Activated CD8-positive, alpha-beta T cell treated with anti-CD3 and anti-CD28 coated beads for 36 hours (primary cell): ENCODE data around the gene SCUBE2. TPM values are rescaled to one million over a fixed set of nuclear protein-coding genes. Genes with fewer than 3 reads are reported as not detected.

Source experiments
- ATAC-seq: fragments of 200-7000 bp; cut with Tn5 transposase; one replicate; pipeline ENCODE4 v1.10.0; 2021; ENCODE audit warnings: mild to moderate bottlenecking, moderate library complexity
- CTCF ChIA-PET: fragments of 350-600 bp; sonication (Branson Sonifier 250); formaldehyde crosslinking; loops from one replicate; lab custom pipeline; 2021; ENCODE audit warnings: antibody characterized with exemption; lab: Charles Lee
- POLR2A ChIA-PET: fragments of 350-600 bp; sonication (Branson Sonifier 250); formaldehyde crosslinking; loops from one replicate; lab custom pipeline; 2021; ENCODE audit warnings: antibody characterized with exemption; lab: Charles Lee
- DNase-seq: peaks from one replicate; pipeline ENCODE4 v3.0.0-alpha.2; 2020
- H3K27ac Mint-ChIP-seq: one replicate; pipeline ENCODE4 v1.8.0; 2021; ENCODE audit warnings: mild to moderate bottlenecking, mixed read lengths
- H3K27me3 Mint-ChIP-seq: one replicate; pipeline ENCODE4 v1.8.0; 2021; ENCODE audit warnings: mixed read lengths
- H3K36me3 Mint-ChIP-seq: one replicate; pipeline ENCODE4 v1.8.0; 2021; ENCODE audit warnings: low read depth, mixed read lengths
- H3K4me1 Mint-ChIP-seq: one replicate; pipeline ENCODE4 v1.8.0; 2021; ENCODE audit warnings: low read depth, mixed read lengths
- H3K4me3 Mint-ChIP-seq: one replicate; pipeline ENCODE4 v1.8.0; 2021; ENCODE audit warnings: mild to moderate bottlenecking, moderate library complexity, mixed read lengths
- H3K9me3 Mint-ChIP-seq: one replicate; pipeline ENCODE4 v1.8.0; 2021; ENCODE audit warnings: mixed read lengths
- intact Hi-C: fragments of 100-400 bp; cut with micrococcal nuclease; formaldehyde crosslinking; loops from one replicate; pipeline ENCODE4 v1.10.0; 2022
- total RNA-seq, 2 experiments: library from RNA; stranded (reverse); gene quantifications; one replicate each; pipeline ENCODE4 v1.2.3, GENCODE V29; 2021
- TF ChIP-seq, protein P1 (sequence below): fragments of 200-600 bp; IDR thresholded peaks from one replicate; pipeline ENCODE4 v1.8.0; 2022; ENCODE audit warnings: antibody characterized with exemption, mild to moderate bottlenecking

The SCUBE2 gene
- total RNA-seq, 2 experiments from 2014 or later = not detected

DNA sequence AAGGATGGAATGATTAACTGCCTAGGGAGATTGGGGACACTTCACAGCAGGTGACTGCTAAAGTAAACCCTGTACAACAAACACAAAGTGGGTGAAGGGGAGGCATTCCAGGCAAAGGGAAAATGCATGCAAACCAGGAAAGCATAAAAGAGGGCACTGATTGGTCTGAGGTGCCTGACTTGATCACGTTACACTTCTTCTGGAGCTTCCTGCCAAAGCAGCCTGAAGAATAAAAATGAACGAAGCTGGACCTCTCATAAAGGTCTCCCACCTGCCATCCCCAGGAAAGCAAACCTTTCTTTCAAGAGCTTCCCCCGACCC, 46.7 kb upstream of the SCUBE2 start:
- TF ChIP-seq, protein P1, sequence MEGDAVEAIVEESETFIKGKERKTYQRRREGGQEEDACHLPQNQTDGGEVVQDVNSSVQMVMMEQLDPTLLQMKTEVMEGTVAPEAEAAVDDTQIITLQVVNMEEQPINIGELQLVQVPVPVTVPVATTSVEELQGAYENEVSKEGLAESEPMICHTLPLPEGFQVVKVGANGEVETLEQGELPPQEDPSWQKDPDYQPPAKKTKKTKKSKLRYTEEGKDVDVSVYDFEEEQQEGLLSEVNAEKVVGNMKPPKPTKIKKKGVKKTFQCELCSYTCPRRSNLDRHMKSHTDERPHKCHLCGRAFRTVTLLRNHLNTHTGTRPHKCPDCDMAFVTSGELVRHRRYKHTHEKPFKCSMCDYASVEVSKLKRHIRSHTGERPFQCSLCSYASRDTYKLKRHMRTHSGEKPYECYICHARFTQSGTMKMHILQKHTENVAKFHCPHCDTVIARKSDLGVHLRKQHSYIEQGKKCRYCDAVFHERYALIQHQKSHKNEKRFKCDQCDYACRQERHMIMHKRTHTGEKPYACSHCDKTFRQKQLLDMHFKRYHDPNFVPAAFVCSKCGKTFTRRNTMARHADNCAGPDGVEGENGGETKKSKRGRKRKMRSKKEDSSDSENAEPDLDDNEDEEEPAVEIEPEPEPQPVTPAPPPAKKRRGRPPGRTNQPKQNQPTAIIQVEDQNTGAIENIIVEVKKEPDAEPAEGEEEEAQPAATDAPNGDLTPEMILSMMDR = no peak
- Mint-ChIP-seq H3K4me1 (peaks cover 8% of the 10 kb centered on the region), H3K36me3 (peaks cover 5% of the 10 kb centered on the region), H3K9me3 (no peaks in the 10 kb centered on the region), H3K4me3 (no peak overlapping the region), H3K27ac (no peak overlapping the region), H3K27me3 (no peaks in the 10 kb centered on the region)
- ChIA-PET POLR2A (no interaction called here), CTCF (interaction anchor here (0.9 to 4.5 kb wide), 60 partner anchors 9 to 397 kb away, joined by 3 to 108 read pairs (median 6); partner anchors contain the start of genes AKIP1 and TMEM9B)
- no peak for DNase-seq
- intact Hi-C loops = loop anchor here (10.0 kb wide), 1 partner anchor 223 kb away; the partner anchor contains the start of gene AKIP1
- ATAC-seq = peak; percentile 10

DNA sequence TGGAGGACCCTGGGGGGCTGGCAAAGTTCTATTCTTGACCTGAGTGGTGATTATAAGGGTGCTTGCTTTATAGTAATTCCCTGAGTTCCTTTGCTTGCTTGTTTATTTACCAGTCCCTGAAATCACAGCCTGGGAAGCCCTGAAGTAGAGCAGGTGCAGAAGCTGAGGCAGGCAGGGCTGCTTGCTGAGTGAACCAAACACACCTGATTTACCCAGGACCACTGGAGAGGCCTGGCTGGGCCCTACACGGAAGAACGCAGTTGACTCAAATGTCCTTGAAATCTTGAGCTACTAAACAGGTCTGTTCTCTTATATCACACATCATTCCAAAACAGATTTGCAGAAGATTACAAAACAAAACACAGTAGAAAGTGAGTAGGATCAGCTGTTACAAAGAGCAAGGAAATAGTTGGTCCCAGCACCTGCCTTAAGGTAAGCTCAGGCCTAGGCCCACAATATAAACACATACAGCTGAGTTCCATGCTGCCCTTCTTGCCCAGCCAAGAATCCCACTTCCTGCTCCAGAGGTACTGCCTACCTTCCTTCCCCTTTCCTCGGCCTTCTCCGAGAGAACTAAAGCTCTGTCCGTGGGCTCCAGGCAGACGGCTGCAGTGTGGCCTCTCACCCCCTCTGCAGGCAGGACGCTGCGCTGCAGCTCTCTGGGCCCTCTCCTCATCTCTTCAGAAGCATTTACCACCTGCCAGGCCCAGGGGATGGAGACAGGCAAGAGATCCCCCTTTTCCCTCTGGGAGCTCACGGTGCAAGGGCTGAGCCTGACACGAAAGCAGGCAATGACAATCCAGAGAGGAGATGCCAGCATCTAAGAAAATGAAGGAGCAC, 46.1 kb upstream of the SCUBE2 start:
- Mint-ChIP-seq H3K27ac (no peak overlapping the region), H3K27me3 (no peaks in the 10 kb centered on the region), H3K9me3 (no peaks in the 10 kb centered on the region), H3K4me3 (no peak overlapping the region), H3K36me3 (peaks cover 5% of the 10 kb centered on the region), H3K4me1 (peaks cover 8% of the 10 kb centered on the region)
- ChIA-PET CTCF (interaction anchor here (0.6 to 4.5 kb wide), 74 partner anchors 8 to 397 kb away, joined by 3 to 108 read pairs (median 4); partner anchors contain the start of genes AKIP1 and TMEM9B), POLR2A (interaction anchor here (0.6 to 1.0 kb wide), 3 partner anchors 9 to 174 kb away, joined by 3 read pairs; no protein-coding TSS in a partner anchor)
- peak; percentile 99 for ATAC-seq
- TF ChIP-seq, protein P1 = peak; percentile 91
- intact Hi-C loops = loop anchor here (2.0 to 10.0 kb wide), 2 partner anchors 123 to 223 kb away; partner anchors contain the start of gene AKIP1
- DNase-seq = peak; percentile 81

DNA sequence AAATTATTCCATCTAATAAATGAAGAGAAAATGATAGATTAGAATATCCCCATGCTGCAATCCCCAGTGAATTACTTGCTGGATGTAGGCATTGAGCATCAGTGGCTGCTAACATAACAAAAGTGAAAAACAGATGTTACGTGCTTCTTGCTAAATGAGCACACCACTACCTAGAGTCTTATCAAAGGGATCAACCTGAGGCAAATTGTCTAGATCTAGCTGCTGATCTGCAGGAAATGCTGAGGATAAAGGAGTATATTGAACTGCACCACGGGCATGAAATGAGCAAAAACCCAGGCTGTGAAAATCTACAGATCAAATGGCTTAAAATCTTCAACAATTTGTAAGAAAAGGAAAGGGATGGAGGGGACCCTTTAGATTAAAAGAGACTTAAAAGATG, 45.3 kb upstream of the SCUBE2 start:
- no peak for DNase-seq
- ChIA-PET POLR2A (interaction anchor here (1.0 kb wide), 1 partner anchor 10 kb away, joined by 3 read pairs; no protein-coding TSS in a partner anchor), CTCF (interaction anchor here (0.8 to 4.5 kb wide), 22 partner anchors 9 to 371 kb away, joined by 3 to 108 read pairs (median 7); partner anchors contain the start of genes AKIP1 and TMEM9B)
- TF ChIP-seq, protein P1 = no peak
- Mint-ChIP-seq H3K36me3 (peaks cover 5% of the 10 kb centered on the region), H3K27me3 (no peaks in the 10 kb centered on the region), H3K9me3 (no peaks in the 10 kb centered on the region), H3K27ac (no peak overlapping the region), H3K4me1 (peaks cover 8% of the 10 kb centered on the region), H3K4me3 (no peak overlapping the region)
- intact Hi-C loops = loop anchor here (2.0 to 10.0 kb wide), 2 partner anchors 122 to 222 kb away; partner anchors contain the start of gene AKIP1
- no peak for ATAC-seq

DNA sequence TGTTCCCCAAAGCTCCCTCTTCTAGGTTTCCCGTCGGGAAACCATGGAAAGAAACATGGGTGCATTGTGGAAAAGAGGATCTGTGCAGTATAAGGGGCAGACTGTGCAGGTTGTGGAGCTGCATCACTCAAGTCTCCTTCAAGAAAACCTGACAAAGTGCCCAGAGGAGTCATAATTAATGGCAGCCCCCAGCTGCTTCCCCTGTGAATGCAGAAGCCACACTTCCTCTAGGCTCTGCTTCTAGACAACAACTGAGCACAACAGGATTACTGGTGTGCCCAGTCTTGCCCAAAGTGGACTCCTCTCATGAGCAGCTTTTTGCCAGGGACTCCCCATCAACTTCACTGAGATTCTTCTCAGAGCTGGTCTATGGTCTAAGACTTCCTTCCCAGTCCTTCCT, 42.6 kb upstream of the SCUBE2 start:
- TF ChIP-seq, protein P1 = no peak
- ATAC-seq (no peak), DNase-seq (no peak)
- H3K9me3 Mint-ChIP-seq = no peaks in the 10 kb centered on the region
- ChIA-PET CTCF (interaction anchor here (1.6 to 2.0 kb wide), 2 partner anchors 219 to 373 kb away, joined by 6 to 7 read pairs; no protein-coding TSS in a partner anchor), POLR2A (interaction anchor here (1.0 to 1.4 kb wide), 2 partner anchors 141 to 445 kb away, joined by 3 read pairs; no protein-coding TSS in a partner anchor)
- peaks cover 4% of the 10 kb centered on the region for H3K4me1 Mint-ChIP-seq
- no peak overlapping the region for H3K27ac Mint-ChIP-seq
- H3K36me3 Mint-ChIP-seq = no peaks in the 10 kb centered on the region
- H3K27me3 Mint-ChIP-seq = no peaks in the 10 kb centered on the region
- H3K4me3 Mint-ChIP-seq = no peak overlapping the region
- intact Hi-C loops = loop anchor here (10.0 kb wide), 1 partner anchor 219 kb away; the partner anchor contains the start of gene AKIP1
